Breast epithelium (tissue), 3 donors: ENCODE results near the gene PDSS2.
"Not testable (repeated sequence)": the region's sequence is repeated elsewhere in the genome, so short reads cannot be mapped to it uniquely, and the experiment has no call there.

Experiments used
- CTCF ChIP-seq, 3 donors: fragments of 450-650 bp; IDR thresholded peaks; one replicate each; pipeline ENCODE4 v1.5.1; 2016 to 2017; ENCODE audit warnings: antibody characterized with exemption in 3 of 3, mild to moderate bottlenecking in 3 of 3, moderate library complexity in 3 of 3
- POLR2A ChIP-seq: fragments of 450-650 bp; IDR thresholded peaks from one replicate; pipeline ENCODE4 v1.6.1; 2016; ENCODE audit warnings: antibody characterized with exemption, mild to moderate bottlenecking, moderate library complexity
- POLR2AphosphoS5 ChIP-seq, 3 donors: sonication (generic); formaldehyde crosslinking; IDR thresholded peaks; one replicate each; pipeline ENCODE4 v1.6.1; 2017; ENCODE audit warnings: antibody characterized with exemption in 3 of 3

DNA sequence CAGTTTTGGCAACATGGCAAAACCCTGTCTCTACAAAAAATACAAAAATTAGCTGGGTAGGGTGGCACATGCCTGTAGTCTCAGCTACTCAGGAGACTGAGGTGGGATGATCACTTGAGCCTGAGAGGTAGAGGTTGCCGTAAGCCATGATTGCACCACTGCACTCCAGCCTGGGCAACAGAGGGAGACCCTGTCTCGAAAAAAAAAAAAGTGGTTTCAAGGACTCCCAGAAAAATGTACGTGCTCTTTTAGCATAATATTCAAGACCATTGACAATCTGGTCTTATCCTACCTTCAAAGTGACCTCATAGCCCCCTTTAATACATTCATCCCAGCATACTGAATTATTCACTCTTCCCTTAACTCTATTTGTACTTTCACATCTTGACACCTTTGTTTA is 16.0 kb upstream of the PDSS2 start:
- TF ChIP-seq POLR2AphosphoS5 (IDR thresholded peaks at IDR 0.05); CTCF (IDR thresholded peaks at IDR 0.05); POLR2A: not testable (repeated sequence)
